K562 (cell line): ENCODE measurements around the gene F2RL1. TPM values are rescaled to one million over a fixed set of nuclear protein-coding genes. Genes with fewer than 3 reads are reported as not detected.

Experiments
- CEBPB ChIP-seq: fragments of 450-650 bp; IDR thresholded peaks from 2 replicates; pipeline ENCODE4 v1.6.1; 2016; ENCODE audit warnings: missing genetic modification characterization, missing compliant biosample characterization
- CEBPG ChIP-seq, 3 experiments: fragments of 200-800 bp in 1 of 3; sonication (Bioruptor generic) in 1 of 3; sonication (generic) in 1 of 3; formaldehyde crosslinking in 1 of 3; IDR thresholded peaks in 2 of 3; conservative IDR thresholded peaks in 1 of 3; 2 replicates each; pipeline versions ENCODE4 v1.6.1 to v1.8.0; 2016 to 2022; ENCODE audit warnings: missing compliant biosample characterization in 2 of 3, missing genetic modification characterization in 2 of 3, mild to moderate bottlenecking in 1 of 3, missing genetic modification reagents in 1 of 3
- FOXJ2 ChIP-seq: fragments of 200-800 bp; sonication (Bioruptor generic); IDR thresholded peaks from 2 replicates; pipeline ENCODE4 v1.6.1; 2016; ENCODE audit warnings: missing genetic modification characterization, missing compliant biosample characterization
- HMGN3 ChIP-seq: IDR thresholded peaks from 2 replicates; pipeline ENCODE4 v1.6.1; 2011; ENCODE audit warnings: borderline replicate concordance, low read depth, mild to moderate bottlenecking, mixed read lengths, low read length; ENCODE audit not compliant: insufficient read length; ENCODE audit errors: extremely low read depth
- KDM4B ChIP-seq, 2 experiments: fragments of 450-650 bp in 1 of 2; sonication (generic) in 1 of 2; IDR thresholded peaks; 2 replicates each; pipeline ENCODE4 v1.6.1; 2016 to 2017; ENCODE audit warnings: borderline replicate concordance in 2 of 2, antibody characterized with exemption in 1 of 2, low read depth in 1 of 2, mild to moderate bottlenecking in 1 of 2
- LCOR ChIP-seq: sonication (generic); formaldehyde crosslinking; IDR thresholded peaks from 2 replicates; pipeline ENCODE4 v1.8.0; 2022; ENCODE audit warnings: mild to moderate bottlenecking, missing genetic modification reagents
- POLR2AphosphoS5 ChIP-seq: IDR thresholded peaks from 2 replicates; pipeline ENCODE4 v1.6.1; 2011; ENCODE audit warnings: mild to moderate bottlenecking, low read depth, low read length, moderate library complexity; ENCODE audit not compliant: control insufficient read depth, insufficient read depth
- RBM39 ChIP-seq: fragments of 200-400 bp; formaldehyde crosslinking; optimal IDR thresholded peaks from 2 replicates; pipeline ENCODE3; 2018; ENCODE audit warnings: low read depth, low read length
- YBX1 ChIP-seq: fragments of 450-650 bp; IDR thresholded peaks from 2 replicates; pipeline ENCODE4 v1.7.1; 2016; ENCODE audit warnings: mild to moderate bottlenecking
- ZNF253 ChIP-seq: fragments of 250-450 bp; sonication (Bioruptor Pico); conservative IDR thresholded peaks from 2 replicates; pipeline ENCODE4 v1.6.1; 2021; ENCODE audit warnings: mild to moderate bottlenecking
- polyA plus RNA-seq, 8 experiments: library from polyadenylated mRNA; depleted of rRNA in 4 of 8; stranded (reverse) in 5 of 8; unstranded in 3 of 8; fragments of >200 nt; fragmentation: Nextera tagmentation in 2 of 8; fragmentation: Illumina TruSeq in 1 of 8; extraction: Ambion mirVana in 2 of 8; extraction: Trizol in 1 of 8; gene quantifications; 2 replicates each; pipeline versions ENCODE4 v1.2.1 to v1.2.3, GENCODE V29; 2011 to 2014; ENCODE audit warnings: inconsistent platforms in 1 of 8, missing spikeins in 1 of 8
- total RNA-seq, 7 experiments: library from RNA; depleted of rRNA in 6 of 7; stranded (reverse); fragments of >200 nt in 6 of 7; fragmentation: Illumina TruSeq in 2 of 7; extraction: Trizol in 2 of 7; gene quantifications; 2 replicates each; pipeline versions ENCODE4 v1.2.1 to v1.2.3, GENCODE V29; 2011 to 2021; ENCODE audit warnings: low replicate concordance in 1 of 7
- TF ChIP-seq, protein P1 (sequence below), 2 experiments: fragments of 450-650 bp; IDR thresholded peaks; 2 replicates each; pipeline ENCODE4 v1.6.1; 2016
- TF ChIP-seq, protein P2 (sequence below): fragments of 450-650 bp; IDR thresholded peaks from 2 replicates; pipeline ENCODE4 v1.6.1; 2018; ENCODE audit not compliant: partially characterized antibody
- TF ChIP-seq, protein P3 (sequence below), 3 experiments: fragments of 200-800 bp in 1 of 3; sonication (Bioruptor generic) in 1 of 3; sonication (generic) in 1 of 3; formaldehyde crosslinking in 1 of 3; IDR thresholded peaks; 2 replicates each; pipeline versions ENCODE4 v1.6.1 to v1.8.0; 2016 to 2022; ENCODE audit warnings: mild to moderate bottlenecking in 2 of 3, missing compliant biosample characterization in 2 of 3, missing genetic modification characterization in 2 of 3, missing genetic modification reagents in 1 of 3

The F2RL1 gene
- total and polyA plus RNA-seq, 9 of the 15 experiments (the other 6 are each of a cell fraction or from before 2014, with no cell fraction given), result 0.03 to 0.50 (median 0.27) TPM; not detected in 6

DNA sequence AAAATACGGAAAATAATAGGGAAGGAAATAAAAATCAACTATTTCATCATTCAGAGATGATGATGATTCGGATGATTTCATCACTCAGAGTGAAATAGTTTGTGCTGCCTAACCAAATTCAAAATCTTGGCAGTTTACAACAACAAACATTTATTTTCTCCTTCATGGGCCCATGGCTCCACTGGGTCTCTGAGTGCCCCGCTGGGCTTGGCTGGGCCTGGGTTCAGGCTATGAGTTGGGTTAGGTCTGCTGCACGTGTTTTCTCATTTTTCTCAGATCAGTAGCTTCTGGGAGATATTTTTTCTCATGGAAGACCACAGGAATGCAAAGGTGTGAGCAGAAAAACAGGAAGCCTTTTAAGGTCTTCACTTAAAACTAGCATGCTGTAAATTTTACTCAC, 24.0 kb upstream of the F2RL1 start (continued):
- TF ChIP-seq RBM39 (no peak), CEBPG (CRISPR knock-in tag; IDR thresholded peaks at IDR 0.05) (no peak), CEBPG (tag; conservative IDR thresholded peaks at IDR 0.05 in 1 of 2, IDR thresholded peaks at IDR 0.05 in 1 of 2) (peak; percentile 61 to 83; a peak in 3 of 4 replicates), ZNF253 (CRISPR knock-in tag) (no peak), POLR2AphosphoS5 (no peak), HMGN3 (no peak), KDM4B (IDR thresholded peaks at IDR 0.05; ENCODE audit: borderline replicate concordance in 2 of 2, low read depth in 1 of 2) (no peak), FOXJ2 (no peak), CEBPB (tag) (0 out of 2 replicates have a peak, but pooled peaks have one; percentile 11), LCOR (CRISPR knock-in tag) (no peak), YBX1 (no peak)
- TF ChIP-seq, protein P1, sequence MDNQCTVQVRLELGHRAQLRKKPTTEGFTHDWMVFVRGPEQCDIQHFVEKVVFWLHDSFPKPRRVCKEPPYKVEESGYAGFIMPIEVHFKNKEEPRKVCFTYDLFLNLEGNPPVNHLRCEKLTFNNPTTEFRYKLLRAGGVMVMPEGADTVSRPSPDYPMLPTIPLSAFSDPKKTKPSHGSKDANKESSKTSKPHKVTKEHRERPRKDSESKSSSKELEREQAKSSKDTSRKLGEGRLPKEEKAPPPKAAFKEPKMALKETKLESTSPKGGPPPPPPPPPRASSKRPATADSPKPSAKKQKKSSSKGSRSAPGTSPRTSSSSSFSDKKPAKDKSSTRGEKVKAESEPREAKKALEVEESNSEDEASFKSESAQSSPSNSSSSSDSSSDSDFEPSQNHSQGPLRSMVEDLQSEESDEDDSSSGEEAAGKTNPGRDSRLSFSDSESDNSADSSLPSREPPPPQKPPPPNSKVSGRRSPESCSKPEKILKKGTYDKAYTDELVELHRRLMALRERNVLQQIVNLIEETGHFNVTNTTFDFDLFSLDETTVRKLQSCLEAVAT (IDR thresholded peaks at IDR 0.05), result no peak
- TF ChIP-seq, protein P2, sequence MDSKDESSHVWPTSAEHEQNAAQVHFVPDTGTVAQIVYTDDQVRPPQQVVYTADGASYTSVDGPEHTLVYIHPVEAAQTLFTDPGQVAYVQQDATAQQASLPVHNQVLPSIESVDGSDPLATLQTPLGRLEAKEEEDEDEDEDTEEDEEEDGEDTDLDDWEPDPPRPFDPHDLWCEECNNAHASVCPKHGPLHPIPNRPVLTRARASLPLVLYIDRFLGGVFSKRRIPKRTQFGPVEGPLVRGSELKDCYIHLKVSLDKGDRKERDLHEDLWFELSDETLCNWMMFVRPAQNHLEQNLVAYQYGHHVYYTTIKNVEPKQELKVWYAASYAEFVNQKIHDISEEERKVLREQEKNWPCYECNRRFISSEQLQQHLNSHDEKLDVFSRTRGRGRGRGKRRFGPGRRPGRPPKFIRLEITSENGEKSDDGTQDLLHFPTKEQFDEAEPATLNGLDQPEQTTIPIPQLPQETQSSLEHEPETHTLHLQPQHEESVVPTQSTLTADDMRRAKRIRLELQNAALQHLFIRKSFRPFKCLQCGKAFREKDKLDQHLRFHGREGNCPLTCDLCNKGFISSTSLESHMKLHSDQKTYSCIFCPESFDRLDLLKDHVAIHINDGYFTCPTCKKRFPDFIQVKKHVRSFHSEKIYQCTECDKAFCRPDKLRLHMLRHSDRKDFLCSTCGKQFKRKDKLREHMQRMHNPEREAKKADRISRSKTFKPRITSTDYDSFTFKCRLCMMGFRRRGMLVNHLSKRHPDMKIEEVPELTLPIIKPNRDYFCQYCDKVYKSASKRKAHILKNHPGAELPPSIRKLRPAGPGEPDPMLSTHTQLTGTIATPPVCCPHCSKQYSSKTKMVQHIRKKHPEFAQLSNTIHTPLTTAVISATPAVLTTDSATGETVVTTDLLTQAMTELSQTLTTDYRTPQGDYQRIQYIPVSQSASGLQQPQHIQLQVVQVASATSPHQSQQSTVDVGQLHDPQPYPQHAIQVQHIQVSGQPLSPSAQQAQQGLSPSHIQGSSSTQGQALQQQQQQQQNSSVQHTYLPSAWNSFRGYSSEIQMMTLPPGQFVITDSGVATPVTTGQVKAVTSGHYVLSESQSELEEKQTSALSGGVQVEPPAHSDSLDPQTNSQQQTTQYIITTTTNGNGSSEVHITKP, result no peak
- TF ChIP-seq, protein P3, sequence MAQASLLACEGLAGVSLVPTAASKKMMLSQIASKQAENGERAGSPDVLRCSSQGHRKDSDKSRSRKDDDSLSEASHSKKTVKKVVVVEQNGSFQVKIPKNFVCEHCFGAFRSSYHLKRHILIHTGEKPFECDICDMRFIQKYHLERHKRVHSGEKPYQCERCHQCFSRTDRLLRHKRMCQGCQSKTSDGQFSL (CRISPR knock-in tag; IDR thresholded peaks at IDR 0.05), result no peak
- TF ChIP-seq, protein P3 (tag; IDR thresholded peaks at IDR 0.05), result no peak
